Muscle layer of colon (tissue), 2 donors: ENCODE data around the gene EIF3C.
"Not testable (repeated sequence)": the region's sequence is repeated elsewhere in the genome, so short reads cannot be mapped to it uniquely, and the experiment has no call there.

Source experiments
- H3K27ac ChIP-seq: one replicate; pipeline ENCODE4 v1.7.0; 2013; ENCODE audit warnings: low read depth, mild to moderate bottlenecking, low read length, moderate library complexity
- H3K27me3 ChIP-seq, 2 donors: one replicate each; pipeline ENCODE4 v1.7.0; 2013; ENCODE audit warnings: low read length in 2 of 2, mild to moderate bottlenecking in 2 of 2; ENCODE audit not compliant: insufficient read depth in 2 of 2, control insufficient read depth in 1 of 2
- H3K36me3 ChIP-seq: one replicate; pipeline ENCODE4 v1.7.0; 2013; ENCODE audit warnings: mild to moderate bottlenecking, low read length; ENCODE audit not compliant: insufficient read depth
- H3K4me1 ChIP-seq: one replicate; pipeline ENCODE4 v1.7.0; 2013; ENCODE audit warnings: mild to moderate bottlenecking, low read length; ENCODE audit not compliant: insufficient read depth
- H3K4me3 ChIP-seq, 2 donors: one replicate each; pipeline ENCODE4 v1.7.0; 2013; ENCODE audit warnings: low read length in 2 of 2, low read depth in 1 of 2, mild to moderate bottlenecking in 1 of 2, moderate library complexity in 1 of 2
- H3K9ac ChIP-seq: one replicate; pipeline ENCODE4 v1.7.0; 2013; ENCODE audit warnings: low read length
- H3K9me3 ChIP-seq: one replicate; pipeline ENCODE4 v1.7.0; 2013; ENCODE audit warnings: mild to moderate bottlenecking, low read length
- donor health status: abdominal sarcoma.
- donor health status: Adenocarcinoma of cecum.

EIF3C gene

DNA sequence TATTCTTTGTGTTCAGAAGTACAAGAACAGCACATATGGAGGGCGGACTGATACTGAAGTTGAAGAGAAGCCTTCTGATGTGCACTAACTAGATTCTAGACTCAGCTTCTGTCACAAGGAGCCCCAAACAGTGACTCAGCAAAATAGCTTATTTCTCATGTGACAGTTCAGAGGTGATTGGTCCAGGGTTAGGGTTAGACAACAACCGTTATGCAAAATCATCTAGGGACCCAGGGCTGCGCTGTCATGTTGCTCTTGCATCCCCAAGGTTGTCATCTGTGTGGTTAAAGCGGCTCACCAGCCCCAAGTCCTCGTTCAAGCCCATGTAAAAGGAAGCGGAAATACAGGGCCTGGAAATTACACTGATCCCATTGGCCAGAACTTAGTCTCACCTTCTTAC, 70.4 kb downstream of the EIF3C start:
- not testable (repeated sequence) for H3K4me1 ChIP-seq, H3K9me3 ChIP-seq, H3K36me3 ChIP-seq, H3K9ac ChIP-seq, H3K27ac ChIP-seq, H3K4me3 ChIP-seq, H3K27me3 ChIP-seq

DNA sequence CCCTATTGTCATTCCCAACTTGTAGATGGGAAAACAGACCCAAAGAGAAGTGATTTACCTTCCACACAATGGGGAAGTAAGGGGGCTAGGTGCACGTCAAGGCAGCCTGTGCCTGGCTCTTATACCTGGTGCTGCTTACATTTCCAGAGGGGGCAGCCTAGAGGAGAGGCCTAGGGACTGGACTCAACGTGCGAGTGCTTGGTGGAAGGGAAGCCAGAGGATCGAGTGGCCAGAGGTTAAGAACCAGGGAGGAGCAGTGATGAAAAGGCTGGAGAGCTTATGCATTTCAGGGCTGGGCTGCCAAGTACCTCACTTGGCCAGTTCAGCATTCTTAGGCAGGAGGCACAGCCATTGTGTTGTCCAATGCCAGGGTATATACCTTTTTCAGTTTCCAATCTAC, 71.1 kb downstream of the EIF3C start:
- not testable (repeated sequence) for H3K4me3 ChIP-seq, H3K27ac ChIP-seq, H3K9ac ChIP-seq, H3K9me3 ChIP-seq, H3K4me1 ChIP-seq, H3K36me3 ChIP-seq, H3K27me3 ChIP-seq
